RWPE2 (cell line): ENCODE data around the gene LCN10.

Experiments
- ATAC-seq: fragments of 200-7000 bp; cut with Tn5 transposase; 3 replicates; pipeline ENCODE4 v1.9.1; 2021; ENCODE audit warnings: low read depth
- DNase-seq: peaks from one replicate; pipeline ENCODE4 v3.0.0-alpha.2; 2020; ENCODE audit warnings: low spot score
- H3K27ac ChIP-seq: fragments of 450-650 bp; 2 replicates; pipeline ENCODE4 v1.5.1; 2017; ENCODE audit warnings: mild to moderate bottlenecking; ENCODE audit not compliant: poor library complexity, severe bottlenecking
- H3K27me3 ChIP-seq: fragments of 250-450 bp; sonication (Bioruptor Pico); 2 replicates; pipeline ENCODE4 v1.5.1; 2021; ENCODE audit warnings: mild to moderate bottlenecking, moderate library complexity; ENCODE audit not compliant: insufficient read depth, poor library complexity, severe bottlenecking
- H3K36me3 ChIP-seq: fragments of 250-450 bp; sonication (Bioruptor Pico); 2 replicates; pipeline ENCODE4 v1.5.1; 2020; ENCODE audit warnings: low read depth, mild to moderate bottlenecking, moderate library complexity
- H3K4me1 ChIP-seq: fragments of 250-450 bp; sonication (Bioruptor Pico); 2 replicates; pipeline ENCODE4 v1.5.1; 2021; ENCODE audit warnings: mild to moderate bottlenecking, moderate library complexity; ENCODE audit not compliant: insufficient read depth, poor library complexity, severe bottlenecking
- H3K4me3 ChIP-seq: fragments of 250-450 bp; sonication (Bioruptor Pico); 2 replicates; pipeline ENCODE4 v1.5.1; 2021; ENCODE audit warnings: mild to moderate bottlenecking, moderate library complexity; ENCODE audit not compliant: severe bottlenecking
- H3K9me3 ChIP-seq: fragments of 250-450 bp; sonication (Bioruptor Pico); 2 replicates; pipeline ENCODE4 v1.5.1; 2021; ENCODE audit warnings: mild to moderate bottlenecking, moderate library complexity; ENCODE audit not compliant: severe bottlenecking
- TF ChIP-seq, protein P1 (sequence below): fragments of 450-650 bp; IDR thresholded peaks from one replicate; pipeline ENCODE4 v1.5.1; 2017; ENCODE audit warnings: mild to moderate bottlenecking, moderate library complexity; ENCODE audit not compliant: poor library complexity, severe bottlenecking

The LCN10 gene

GRCh38 chr9:136740971-136741882, 1.5 kb downstream of the LCN10 start:
- ATAC-seq (no peak), DNase-seq (no peak)
- Histone ChIP-seq H3K27me3 (peaks cover 55% of the 10 kb centered on the region), H3K36me3 (no peaks in the 10 kb centered on the region), H3K27ac (no peak overlapping the region), H3K4me3 (no peak overlapping the region), H3K4me1 (no peaks in the 10 kb centered on the region), H3K9me3 (no peaks in the 10 kb centered on the region)
- TF ChIP-seq, protein P1, sequence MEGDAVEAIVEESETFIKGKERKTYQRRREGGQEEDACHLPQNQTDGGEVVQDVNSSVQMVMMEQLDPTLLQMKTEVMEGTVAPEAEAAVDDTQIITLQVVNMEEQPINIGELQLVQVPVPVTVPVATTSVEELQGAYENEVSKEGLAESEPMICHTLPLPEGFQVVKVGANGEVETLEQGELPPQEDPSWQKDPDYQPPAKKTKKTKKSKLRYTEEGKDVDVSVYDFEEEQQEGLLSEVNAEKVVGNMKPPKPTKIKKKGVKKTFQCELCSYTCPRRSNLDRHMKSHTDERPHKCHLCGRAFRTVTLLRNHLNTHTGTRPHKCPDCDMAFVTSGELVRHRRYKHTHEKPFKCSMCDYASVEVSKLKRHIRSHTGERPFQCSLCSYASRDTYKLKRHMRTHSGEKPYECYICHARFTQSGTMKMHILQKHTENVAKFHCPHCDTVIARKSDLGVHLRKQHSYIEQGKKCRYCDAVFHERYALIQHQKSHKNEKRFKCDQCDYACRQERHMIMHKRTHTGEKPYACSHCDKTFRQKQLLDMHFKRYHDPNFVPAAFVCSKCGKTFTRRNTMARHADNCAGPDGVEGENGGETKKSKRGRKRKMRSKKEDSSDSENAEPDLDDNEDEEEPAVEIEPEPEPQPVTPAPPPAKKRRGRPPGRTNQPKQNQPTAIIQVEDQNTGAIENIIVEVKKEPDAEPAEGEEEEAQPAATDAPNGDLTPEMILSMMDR: no peak

- Histone ChIP-seq H3K36me3 (no peaks in the 10 kb centered on the region), H3K4me3 (no peak overlapping the region), H3K9me3 (no peaks in the 10 kb centered on the region), H3K27ac (no peak overlapping the region), H3K27me3 (peaks cover 55% of the 10 kb centered on the region), H3K4me1 (no peaks in the 10 kb centered on the region)
- TF ChIP-seq, protein P1: no peak
- DNase-seq (no peak), ATAC-seq (no peak)
Measured at GRCh38 chr9:136740491-136740890, 2.2 kb downstream of the LCN10 start.

DNA sequence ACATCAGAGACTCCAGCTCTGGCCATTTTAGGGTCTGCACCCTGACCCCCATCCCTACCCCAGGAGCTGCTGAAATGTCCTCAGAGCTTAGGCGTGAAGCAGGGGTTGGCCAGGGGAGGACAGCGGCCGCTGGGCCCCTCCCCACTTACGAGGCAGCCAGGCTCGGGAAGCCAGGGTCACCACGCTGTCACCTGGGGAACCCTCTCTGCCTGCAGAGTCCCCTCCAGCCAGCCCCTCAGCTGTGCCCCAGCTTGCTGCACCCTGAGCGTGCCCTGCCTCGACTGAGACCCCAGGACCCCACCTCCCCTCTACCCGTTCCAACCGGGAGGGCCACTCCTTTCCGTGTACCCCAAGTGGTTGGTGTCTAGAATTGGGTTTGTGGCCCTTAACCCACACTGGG, 2.7 kb downstream of the LCN10 start:
- H3K36me3 ChIP-seq: no peaks in the 10 kb centered on the region
- H3K4me1 ChIP-seq: no peaks in the 10 kb centered on the region
- no peaks in the 10 kb centered on the region for H3K9me3 ChIP-seq
- H3K4me3 ChIP-seq: no peak overlapping the region
- TF ChIP-seq, protein P1: no peak
- H3K27ac ChIP-seq: no peak overlapping the region
- ATAC-seq (no peak), DNase-seq (no peak)
- peaks cover 55% of the 10 kb centered on the region for H3K27me3 ChIP-seq

DNA sequence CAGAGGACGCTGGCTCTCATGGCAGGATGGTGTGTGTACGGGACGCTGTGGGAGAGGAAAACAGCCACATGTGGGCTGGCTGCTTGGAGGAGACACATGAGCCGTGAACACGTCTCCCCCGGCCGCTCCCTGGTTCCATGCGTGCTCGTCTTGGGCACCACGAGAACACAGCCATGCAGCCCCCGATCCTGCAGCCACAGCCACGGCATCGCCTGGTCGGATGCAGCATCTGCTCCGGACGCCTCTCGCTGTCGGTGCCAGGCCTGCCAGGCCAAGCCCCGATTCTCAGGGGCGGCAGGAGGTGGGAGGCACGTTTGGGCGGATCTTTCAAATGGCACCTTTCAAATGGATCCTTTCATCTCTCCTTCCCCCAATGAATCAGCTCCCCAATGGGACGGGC, 3.2 kb downstream of the LCN10 start:
- H3K27ac ChIP-seq: no peak overlapping the region

More for the DNA sequence above, 3.2 kb downstream of the LCN10 start:
- TF ChIP-seq, protein P1: no peak
- DNase-seq (no peak), ATAC-seq (no peak)
- no peaks in the 10 kb centered on the region for H3K36me3 ChIP-seq
- no peak overlapping the region for H3K4me3 ChIP-seq
- peaks cover 55% of the 10 kb centered on the region for H3K27me3 ChIP-seq
- no peaks in the 10 kb centered on the region for H3K9me3 ChIP-seq
- H3K4me1 ChIP-seq: no peaks in the 10 kb centered on the region
